Liver (tissue), 9 donors: ENCODE results near the gene SLC4A8. TPM values are rescaled to one million over a fixed set of nuclear protein-coding genes. Genes with fewer than 3 reads are reported as not detected.

Experiments
- DNase-seq: peaks from one replicate; pipeline ENCODE4 v3.0.0-alpha.2; 2017; ENCODE audit warnings: low spot score
- H3K27ac ChIP-seq, 2 donors: one replicate each; pipeline ENCODE4 v1.7.0; 2013; ENCODE audit warnings: inconsistent platforms in 2 of 2, low read length in 2 of 2, control low read depth in 1 of 2, low read depth in 1 of 2, mild to moderate bottlenecking in 1 of 2
- H3K27me3 ChIP-seq, 4 donors: one replicate each; pipeline versions ENCODE4 v1.6.1 to v1.7.0; 2013; ENCODE audit warnings: low read length in 3 of 4, inconsistent platforms in 1 of 4, mild to moderate bottlenecking in 1 of 4, moderate library complexity in 1 of 4; ENCODE audit not compliant: control insufficient read depth in 4 of 4, insufficient read depth in 4 of 4
- H3K36me3 ChIP-seq, 4 donors: one replicate each; pipeline versions ENCODE4 v1.6.1 to v1.7.0; 2013; ENCODE audit warnings: low read length in 3 of 4, mild to moderate bottlenecking in 3 of 4, low read depth in 1 of 4, moderate library complexity in 1 of 4; ENCODE audit not compliant: control insufficient read depth in 4 of 4, insufficient read depth in 3 of 4
- H3K4me1 ChIP-seq, 4 donors: one replicate each; pipeline versions ENCODE4 v1.6.1 to v1.7.0; 2013; ENCODE audit warnings: low read length in 3 of 4, mild to moderate bottlenecking in 3 of 4, moderate library complexity in 1 of 4; ENCODE audit not compliant: control insufficient read depth in 4 of 4, insufficient read depth in 4 of 4
- H3K4me3 ChIP-seq, 3 donors: one replicate each; pipeline versions ENCODE4 v1.6.1 to v1.7.0; 2013; ENCODE audit warnings: low read length in 3 of 3, control low read depth in 1 of 3, low read depth in 1 of 3, mild to moderate bottlenecking in 1 of 3
- H3K9ac ChIP-seq, 2 donors: one replicate each; pipeline ENCODE4 v1.7.0; 2013; ENCODE audit warnings: low read length in 2 of 2, mild to moderate bottlenecking in 2 of 2, moderate library complexity in 2 of 2, control low read depth in 1 of 2, low read depth in 1 of 2
- H3K9me3 ChIP-seq, 4 donors: one replicate each; pipeline versions ENCODE4 v1.6.1 to v1.7.0; 2013; ENCODE audit warnings: low read length in 3 of 4; ENCODE audit not compliant: control insufficient read depth in 4 of 4
- ATF3 ChIP-seq: IDR thresholded peaks from 2 replicates; pipeline ENCODE4 v1.6.1; 2016; ENCODE audit warnings: antibody characterized with exemption
- CTCF ChIP-seq: fragments of 150-350 bp; IDR thresholded peaks from 2 replicates; pipeline ENCODE4 v1.5.1; 2017; ENCODE audit warnings: improper control_type of control experiment, low read depth, low read length; ENCODE audit not compliant: missing input control
- EGR1 ChIP-seq, 2 donors: IDR thresholded peaks; 2 replicates each; pipeline ENCODE4 v1.6.1; 2016 to 2018; ENCODE audit warnings: antibody characterized with exemption in 2 of 2, low read depth in 2 of 2
- FOXA1 ChIP-seq: IDR thresholded peaks from 2 replicates; pipeline ENCODE4 v1.6.1; 2016; ENCODE audit warnings: antibody characterized with exemption
- FOXA2 ChIP-seq: IDR thresholded peaks from 2 replicates; pipeline ENCODE4 v1.6.1; 2016; ENCODE audit warnings: antibody characterized with exemption
- GABPA ChIP-seq, 2 donors: IDR thresholded peaks in 1 of 2; conservative IDR thresholded peaks in 1 of 2; 2 replicates each; pipeline ENCODE4 v1.6.1; 2016; ENCODE audit warnings: antibody characterized with exemption in 2 of 2, mild to moderate bottlenecking in 1 of 2, moderate library complexity in 1 of 2
- HNF4A ChIP-seq, 2 donors: conservative IDR thresholded peaks; 2 replicates each; pipeline ENCODE4 v1.6.1; 2016; ENCODE audit warnings: antibody characterized with exemption in 2 of 2, mild to moderate bottlenecking in 2 of 2
- HNF4G ChIP-seq: IDR thresholded peaks from 2 replicates; pipeline ENCODE4 v1.6.1; 2016; ENCODE audit warnings: antibody characterized with exemption
- JUND ChIP-seq, 2 donors: IDR thresholded peaks; 2 replicates each; pipeline ENCODE4 v1.6.1; 2016; ENCODE audit warnings: antibody characterized with exemption in 2 of 2
- MAX ChIP-seq: IDR thresholded peaks from 2 replicates; pipeline ENCODE4 v1.6.1; 2016; ENCODE audit warnings: antibody characterized with exemption
- NR2F2 ChIP-seq: IDR thresholded peaks from 2 replicates; pipeline ENCODE4 v1.6.1; 2016; ENCODE audit warnings: antibody characterized with exemption
- RAD21 ChIP-seq, 2 donors: IDR thresholded peaks; 2 replicates each; pipeline ENCODE4 v1.6.1; 2016; ENCODE audit warnings: antibody characterized with exemption in 2 of 2, mild to moderate bottlenecking in 2 of 2
- REST ChIP-seq: IDR thresholded peaks from 2 replicates; pipeline ENCODE4 v1.6.1; 2016; ENCODE audit warnings: antibody characterized with exemption, mild to moderate bottlenecking
- RXRA ChIP-seq, 2 donors: IDR thresholded peaks; 2 replicates each; pipeline ENCODE4 v1.6.1; 2017 to 2018; ENCODE audit warnings: antibody characterized with exemption in 2 of 2, mild to moderate bottlenecking in 1 of 2
- SP1 ChIP-seq: IDR thresholded peaks from 2 replicates; pipeline ENCODE4 v1.6.1; 2018; ENCODE audit warnings: antibody characterized with exemption, mild to moderate bottlenecking
- TAF1 ChIP-seq: conservative IDR thresholded peaks from 2 replicates; pipeline ENCODE4 v1.6.1; 2016; ENCODE audit warnings: antibody characterized with exemption, mild to moderate bottlenecking
- YY1 ChIP-seq: IDR thresholded peaks from 2 replicates; pipeline ENCODE4 v1.6.1; 2016; ENCODE audit warnings: antibody characterized with exemption, mild to moderate bottlenecking
- ZBTB33 ChIP-seq: IDR thresholded peaks from 2 replicates; pipeline ENCODE4 v1.6.1; 2016; ENCODE audit warnings: antibody characterized with exemption
- WGBS: extraction: QIAGEN DNeasy Blood & Tissue Kit; methylation state at CpG from one replicate; pipeline ENCODE4 v1.1.7; 2013; 5-methylcytosine and 5-hydroxymethylcytosine counted together
- polyA plus RNA-seq, 2 donors: library from polyadenylated mRNA; stranded (reverse) in 1 of 2; unstranded in 1 of 2; fragments of 200-250 nt in 1 of 2; fragments of >200 nt in 1 of 2; fragmentation: Nextera tagmentation in 1 of 2; extraction: Ambion mirVana in 1 of 2; gene quantifications; one replicate each; pipeline versions ENCODE4 v1.2.1 to v1.2.3, GENCODE V29; 2013 to 2015
- total RNA-seq, 2 donors: library from RNA; depleted of rRNA; stranded (reverse); fragments of >200 nt; gene quantifications; one replicate each; pipeline ENCODE4 v1.2.3, GENCODE V29; 2014
- donor health status: healthy.
- donor health status: healthy.
- donor health status: healthy.
- donor health status: healthy.
- donor health status: healthy.

Gene SLC4A8
- total and polyA plus RNA-seq, 4 donors: 0.07 to 1.0 (median 0.75) TPM; not detected in 1

GRCh38 chr12:51482929-51483697 is 58.5 kb downstream of the SLC4A8 start:
- H3K36me3 ChIP-seq: no peaks in the 10 kb centered on the region
- no peak overlapping the region for H3K27ac ChIP-seq
- no peak for DNase-seq
- WGBS: 76% methylated on average over 3 of the region's 3 CpGs
- no peak overlapping the region for H3K9ac ChIP-seq
- H3K4me3 ChIP-seq: no peak overlapping the region
- no peak for TF ChIP-seq FOXA1
- no peak for TF ChIP-seq HNF4G
- no peak for TF ChIP-seq ATF3
- TF ChIP-seq ZBTB33: no peak
- no peak for TF ChIP-seq GABPA (IDR thresholded peaks at IDR 0.05 in 1 of 2, conservative IDR thresholded peaks at IDR 0.05 in 1 of 2)
- no peak for TF ChIP-seq MAX
- no peak for TF ChIP-seq REST
- no peak for TF ChIP-seq HNF4A (conservative IDR thresholded peaks at IDR 0.05)
- no peak for TF ChIP-seq TAF1
- TF ChIP-seq JUND (IDR thresholded peaks at IDR 0.05): no peak
- TF ChIP-seq SP1: no peak
- no peak for TF ChIP-seq YY1
- no peak for TF ChIP-seq NR2F2
- TF ChIP-seq CTCF: no peak
- no peak for TF ChIP-seq EGR1 (IDR thresholded peaks at IDR 0.05; ENCODE audit: low read depth in 2 of 2)
- H3K4me1 ChIP-seq: no peaks in the 10 kb centered on the region
- no peaks in the 10 kb centered on the region for H3K27me3 ChIP-seq
- H3K9me3 ChIP-seq: no peaks in the 10 kb centered on the region

- Histone ChIP-seq H3K4me1 (no peaks in the 10 kb centered on the region), H3K4me3 (no peak overlapping the region), H3K27me3 (no peaks in the 10 kb centered on the region), H3K9ac (no peak overlapping the region), H3K27ac (no peak overlapping the region), H3K36me3 (no peaks in the 10 kb centered on the region), H3K9me3 (no peaks in the 10 kb centered on the region)
- no peak for DNase-seq
- WGBS: 97% methylated on average over 3 of the region's 3 CpGs
- TF ChIP-seq SP1 (no peak), RAD21 (IDR thresholded peaks at IDR 0.05) (no peak), EGR1 (IDR thresholded peaks at IDR 0.05; ENCODE audit: low read depth in 2 of 2) (no peak), HNF4G (no peak), FOXA1 (no peak), RXRA (IDR thresholded peaks at IDR 0.05) (no peak), FOXA2 (no peak), JUND (IDR thresholded peaks at IDR 0.05) (no peak), ZBTB33 (no peak), GABPA (IDR thresholded peaks at IDR 0.05 in 1 of 2, conservative IDR thresholded peaks at IDR 0.05 in 1 of 2) (no peak), REST (no peak), TAF1 (no peak)
These were observed 59.5 kb downstream of the SLC4A8 start for GRCh38 chr12:51484119-51484518.
